Keratinocyte (primary cell): ENCODE measurements around the gene ASTN1. TPM values are rescaled to one million over a fixed set of nuclear protein-coding genes. Genes with fewer than 3 reads are reported as not detected.
A peak's percentile ranks its signal among the peaks of the same experiment; 100 is the strongest.

Experiments used
- DNase-seq: peaks from one replicate; pipeline ENCODE4 v3.0.0-alpha.2; 2011; ENCODE audit warnings: low read depth, missing footprints, low spot score
- FAIRE-seq: peaks from 2 replicates; lab custom pipeline; 2011; peaks lifted over from hg19 to GRCh38; lab: Jason Lieb, UNC
- H2AFZ ChIP-seq: 2 replicates; pipeline ENCODE4 v1.6.0; 2012; ENCODE audit warnings: low read length, control low read depth, inconsistent platforms; ENCODE audit not compliant: control insufficient read depth
- H3K27ac ChIP-seq: 2 replicates; pipeline ENCODE4 v1.5.1; 2011; ENCODE audit warnings: low read length; ENCODE audit not compliant: control insufficient read depth, insufficient read depth
- H3K27me3 ChIP-seq: 3 replicates; pipeline ENCODE4 v1.6.0; 2011; ENCODE audit warnings: low read length; ENCODE audit not compliant: control insufficient read depth, insufficient read depth; ENCODE audit errors: extremely low read depth
- H3K36me3 ChIP-seq, 2 experiments: 2 replicates in 1 of 2; 3 replicates in 1 of 2; pipeline ENCODE4 v1.5.1; 2011; ENCODE audit warnings: low read length in 2 of 2, mild to moderate bottlenecking in 1 of 2; ENCODE audit not compliant: control insufficient read depth in 2 of 2, insufficient read depth in 2 of 2; ENCODE audit errors: extremely low read depth in 1 of 2
- H3K4me1 ChIP-seq: 3 replicates; pipeline ENCODE4 v1.5.1; 2011; ENCODE audit warnings: low read length; ENCODE audit not compliant: control insufficient read depth, insufficient read depth; ENCODE audit errors: extremely low read depth
- H3K4me2 ChIP-seq: 3 replicates; pipeline ENCODE4 v1.6.0; 2011; ENCODE audit warnings: low read depth, low read length; ENCODE audit not compliant: control insufficient read depth, insufficient read depth; ENCODE audit errors: extremely low read depth
- H3K4me3 ChIP-seq, 3 experiments: fragments of 200-600 bp in 1 of 3; sonication (generic) in 1 of 3; 2 replicates in 2 of 3; 3 replicates in 1 of 3; pipeline ENCODE4 v1.5.1; 2011 to 2016; ENCODE audit warnings: low read length in 3 of 3, mild to moderate bottlenecking in 3 of 3, control low read depth in 2 of 3, inconsistent platforms in 1 of 3, low read depth in 1 of 3, mixed read lengths in 1 of 3, mixed run types in 1 of 3, moderate library complexity in 1 of 3; ENCODE audit not compliant: control insufficient read depth in 2 of 3, insufficient read depth in 2 of 3; ENCODE audit errors: extremely low read depth in 1 of 3
- H3K79me2 ChIP-seq: 2 replicates; pipeline ENCODE4 v1.6.0; 2012; ENCODE audit warnings: low read length; ENCODE audit not compliant: control insufficient read depth, insufficient read depth
- H3K9ac ChIP-seq: 3 replicates; pipeline ENCODE4 v1.6.0; 2011; ENCODE audit warnings: low read length; ENCODE audit not compliant: control insufficient read depth, insufficient read depth; ENCODE audit errors: extremely low read depth
- H3K9me1 ChIP-seq: 3 replicates; pipeline ENCODE4 v1.6.0; 2011; ENCODE audit warnings: low read length; ENCODE audit not compliant: control insufficient read depth, insufficient read depth; ENCODE audit errors: extremely low read depth
- H3K9me3 ChIP-seq: 2 replicates; pipeline ENCODE4 v1.5.1; 2012; ENCODE audit warnings: low read depth, low read length; ENCODE audit not compliant: control insufficient read depth
- H4K20me1 ChIP-seq: 3 replicates; pipeline ENCODE4 v1.6.0; 2011; ENCODE audit warnings: low read length; ENCODE audit not compliant: control insufficient read depth, insufficient read depth; ENCODE audit errors: extremely low read depth
- CTCF ChIP-seq, 3 experiments: IDR thresholded peaks in 1 of 3; conservative IDR thresholded peaks in 1 of 3; optimal IDR thresholded peaks in 1 of 3; 2 replicates in 2 of 3; 3 replicates in 1 of 3; pipeline versions ENCODE3 to v1.5.1; 2011; ENCODE audit warnings: low read length in 3 of 3, mild to moderate bottlenecking in 3 of 3, moderate library complexity in 2 of 3, control low read depth in 1 of 3, inconsistent platforms in 1 of 3; ENCODE audit not compliant: insufficient read depth in 2 of 3; ENCODE audit errors: extremely low read depth in 1 of 3
- EZH2 ChIP-seq: IDR thresholded peaks from one replicate; pipeline ENCODE4 v1.6.1; 2012; ENCODE audit warnings: inconsistent platforms, mild to moderate bottlenecking, low read length, moderate library complexity
- dilution Hi-C: fragments of 300-500 bp; cut with MboI; formaldehyde crosslinking; loops from one replicate; pipeline ENCODE4 v1.7.0; 2020; ENCODE audit warnings: low sequenced_read_pairs; ENCODE audit not compliant: extremely low pct_ligation_motif_present
- polyA plus RNA-seq, 5 experiments: library from polyadenylated mRNA; depleted of rRNA in 3 of 5; stranded (reverse) in 3 of 5; stranded (forward) in 1 of 5; unstranded in 1 of 5; fragments of >200 nt; gene quantifications; 1 replicate in 1 of 5; 2 replicates in 3 of 5; 3 replicates in 1 of 5; pipeline versions ENCODE4 v1.2.1 to v1.2.3, GENCODE V29; 2011 to 2012; ENCODE audit warnings: missing spikeins in 2 of 5, low read depth in 1 of 5, low replicate concordance in 1 of 5

ASTN1 gene
- polyA plus RNA-seq, 1 donor (not counting 4 experiments of a cell fraction or from before 2014, with no cell fraction given), result 0.08 TPM

DNA sequence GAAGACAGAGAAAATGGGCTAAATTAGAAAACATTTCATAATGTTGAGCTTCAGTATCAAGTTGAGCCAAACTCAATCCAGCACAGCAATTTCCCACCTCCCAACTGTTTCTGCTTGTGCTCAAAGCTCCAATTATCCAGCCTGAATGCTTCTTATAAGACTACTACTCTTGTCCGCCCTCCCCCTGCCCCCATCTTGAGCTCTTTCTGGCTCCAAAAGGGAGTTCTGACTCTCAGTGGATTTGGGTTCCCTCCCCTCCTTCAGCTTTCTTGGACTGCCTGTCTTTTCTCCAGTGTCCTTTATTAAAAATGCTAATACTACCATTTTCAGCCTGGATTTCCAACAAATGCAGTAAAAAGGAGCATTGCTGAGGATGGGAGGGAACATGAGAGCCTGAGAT lies 174.8 kb downstream of the ASTN1 start:
- H3K79me2 ChIP-seq, result no peaks in the 10 kb centered on the region
- H3K4me3 ChIP-seq, result no peak overlapping the region
- H4K20me1 ChIP-seq, result no peaks in the 10 kb centered on the region
- TF ChIP-seq EZH2 (no peak), CTCF (optimal IDR thresholded peaks at IDR 0.05 in 1 of 3, IDR thresholded peaks at IDR 0.05 in 1 of 3, conservative IDR thresholded peaks at IDR 0.05 in 1 of 3; ENCODE audit: extremely low read depth in 1 of 3, insufficient read depth in 2 of 3, low read length in 3 of 3) (no peak)
- no peaks in the 10 kb centered on the region for H3K36me3 ChIP-seq
- H3K9me1 ChIP-seq, result no peaks in the 10 kb centered on the region
- peaks cover 35% of the 10 kb centered on the region for H3K4me1 ChIP-seq
- FAIRE-seq (no peak), DNase-seq (no peak)
- H3K9ac ChIP-seq, result no peak overlapping the region
- H3K27me3 ChIP-seq, result no peaks in the 10 kb centered on the region
- dilution Hi-C loops, result no loop called here
- H3K9me3 ChIP-seq, result no peaks in the 10 kb centered on the region
- H2AFZ ChIP-seq, result peak overlapping the region; percentile 53
- H3K27ac ChIP-seq, result no peak overlapping the region
- H3K4me2 ChIP-seq, result peak overlapping the region; percentile 53

- FAIRE-seq (peak; percentile 58), DNase-seq (no peak)
- H3K27me3 ChIP-seq, result no peaks in the 10 kb centered on the region
Observed at GRCh38 chr1:176989023-176989422, 175.5 kb downstream of the ASTN1 start.

More at GRCh38 chr1:176989023-176989422, 175.5 kb downstream of the ASTN1 start:
- Histone ChIP-seq H3K9me1 (no peaks in the 10 kb centered on the region), H3K4me2 (peak overlapping the region; percentile 53), H3K9me3 (no peaks in the 10 kb centered on the region), H3K79me2 (no peaks in the 10 kb centered on the region), H3K4me1 (peaks cover 27% of the 10 kb centered on the region), H3K36me3 (no peaks in the 10 kb centered on the region), H3K9ac (no peak overlapping the region), H3K4me3 (no peak overlapping the region), H4K20me1 (no peaks in the 10 kb centered on the region), H2AFZ (no peak overlapping the region), H3K27ac (no peak overlapping the region)
- TF ChIP-seq CTCF (optimal IDR thresholded peaks at IDR 0.05 in 1 of 3, IDR thresholded peaks at IDR 0.05 in 1 of 3, conservative IDR thresholded peaks at IDR 0.05 in 1 of 3; ENCODE audit: extremely low read depth in 1 of 3, insufficient read depth in 2 of 3, low read length in 3 of 3), result no peak
- no peak for TF ChIP-seq EZH2
- dilution Hi-C loops, result no loop called here
